ENCODE measurements around the gene LTBP1. TPM values are rescaled to one million over a fixed set of nuclear protein-coding genes. Genes with fewer than 3 reads are reported as not detected.
A peak's percentile ranks its signal among the peaks of the same experiment; 100 is the strongest.

LTBP1 gene
- total and polyA plus RNA-seq, 2 of the 13 experiments (the other 11 are each of a cell fraction or from before 2014, with no cell fraction given) = 0.12 to 0.22 TPM

DNA sequence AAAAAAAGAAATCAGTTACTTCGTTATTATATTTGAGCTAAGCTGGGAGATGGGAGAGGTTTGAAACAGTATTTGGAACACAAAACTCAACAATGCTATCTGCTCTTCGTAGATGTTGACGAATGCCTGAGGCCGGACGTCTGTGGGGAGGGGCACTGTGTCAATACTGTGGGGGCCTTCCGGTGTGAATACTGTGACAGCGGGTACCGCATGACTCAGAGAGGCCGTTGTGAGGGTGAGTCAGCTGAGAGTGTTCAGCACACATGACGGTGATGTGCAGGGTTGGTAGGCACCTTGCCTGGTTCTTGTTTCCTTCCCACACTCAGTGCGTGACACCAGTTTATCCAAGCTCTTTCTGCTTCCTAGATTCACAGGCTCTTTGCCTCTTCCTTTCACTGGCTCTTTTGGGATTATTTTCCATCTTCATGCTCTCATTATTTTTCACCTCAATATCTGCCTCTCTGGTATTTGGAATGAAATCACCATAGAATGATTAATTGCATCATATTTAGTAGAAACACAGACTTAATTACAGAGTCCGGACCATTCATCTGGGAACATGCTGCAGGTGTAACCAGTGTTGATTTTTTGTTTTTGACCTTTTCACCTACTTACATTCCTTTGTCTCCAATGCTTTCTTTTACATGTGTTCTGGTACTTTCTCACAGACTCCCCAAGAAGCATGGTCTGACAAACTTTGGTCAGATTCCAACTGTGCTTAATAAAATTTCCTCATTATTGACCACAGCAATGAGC lies 329.1 kb downstream of the LTBP1 start (continued):
- TF ChIP-seq, protein P1, sequence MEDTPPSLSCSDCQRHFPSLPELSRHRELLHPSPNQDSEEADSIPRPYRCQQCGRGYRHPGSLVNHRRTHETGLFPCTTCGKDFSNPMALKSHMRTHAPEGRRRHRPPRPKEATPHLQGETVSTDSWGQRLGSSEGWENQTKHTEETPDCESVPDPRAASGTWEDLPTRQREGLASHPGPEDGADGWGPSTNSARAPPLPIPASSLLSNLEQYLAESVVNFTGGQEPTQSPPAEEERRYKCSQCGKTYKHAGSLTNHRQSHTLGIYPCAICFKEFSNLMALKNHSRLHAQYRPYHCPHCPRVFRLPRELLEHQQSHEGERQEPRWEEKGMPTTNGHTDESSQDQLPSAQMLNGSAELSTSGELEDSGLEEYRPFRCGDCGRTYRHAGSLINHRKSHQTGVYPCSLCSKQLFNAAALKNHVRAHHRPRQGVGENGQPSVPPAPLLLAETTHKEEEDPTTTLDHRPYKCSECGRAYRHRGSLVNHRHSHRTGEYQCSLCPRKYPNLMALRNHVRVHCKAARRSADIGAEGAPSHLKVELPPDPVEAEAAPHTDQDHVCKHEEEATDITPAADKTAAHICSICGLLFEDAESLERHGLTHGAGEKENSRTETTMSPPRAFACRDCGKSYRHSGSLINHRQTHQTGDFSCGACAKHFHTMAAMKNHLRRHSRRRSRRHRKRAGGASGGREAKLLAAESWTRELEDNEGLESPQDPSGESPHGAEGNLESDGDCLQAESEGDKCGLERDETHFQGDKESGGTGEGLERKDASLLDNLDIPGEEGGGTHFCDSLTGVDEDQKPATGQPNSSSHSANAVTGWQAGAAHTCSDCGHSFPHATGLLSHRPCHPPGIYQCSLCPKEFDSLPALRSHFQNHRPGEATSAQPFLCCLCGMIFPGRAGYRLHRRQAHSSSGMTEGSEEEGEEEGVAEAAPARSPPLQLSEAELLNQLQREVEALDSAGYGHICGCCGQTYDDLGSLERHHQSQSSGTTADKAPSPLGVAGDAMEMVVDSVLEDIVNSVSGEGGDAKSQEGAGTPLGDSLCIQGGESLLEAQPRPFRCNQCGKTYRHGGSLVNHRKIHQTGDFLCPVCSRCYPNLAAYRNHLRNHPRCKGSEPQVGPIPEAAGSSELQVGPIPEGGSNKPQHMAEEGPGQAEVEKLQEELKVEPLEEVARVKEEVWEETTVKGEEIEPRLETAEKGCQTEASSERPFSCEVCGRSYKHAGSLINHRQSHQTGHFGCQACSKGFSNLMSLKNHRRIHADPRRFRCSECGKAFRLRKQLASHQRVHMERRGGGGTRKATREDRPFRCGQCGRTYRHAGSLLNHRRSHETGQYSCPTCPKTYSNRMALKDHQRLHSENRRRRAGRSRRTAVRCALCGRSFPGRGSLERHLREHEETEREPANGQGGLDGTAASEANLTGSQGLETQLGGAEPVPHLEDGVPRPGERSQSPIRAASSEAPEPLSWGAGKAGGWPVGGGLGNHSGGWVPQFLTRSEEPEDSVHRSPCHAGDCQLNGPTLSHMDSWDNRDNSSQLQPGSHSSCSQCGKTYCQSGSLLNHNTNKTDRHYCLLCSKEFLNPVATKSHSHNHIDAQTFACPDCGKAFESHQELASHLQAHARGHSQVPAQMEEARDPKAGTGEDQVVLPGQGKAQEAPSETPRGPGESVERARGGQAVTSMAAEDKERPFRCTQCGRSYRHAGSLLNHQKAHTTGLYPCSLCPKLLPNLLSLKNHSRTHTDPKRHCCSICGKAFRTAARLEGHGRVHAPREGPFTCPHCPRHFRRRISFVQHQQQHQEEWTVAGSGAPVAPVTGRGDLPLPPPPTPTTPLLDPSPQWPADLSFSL (CRISPR knock-in tag; IDR thresholded peaks at IDR 0.05) = peak; percentile 54; the same call in 1 of the 2 replicates
- TF ChIP-seq ZNF772 (CRISPR knock-in tag; IDR thresholded peaks at IDR 0.05) (no peak; the same call in 1 of the 2 replicates), NR1H2 (CRISPR knock-in tag; IDR thresholded peaks at IDR 0.05; ENCODE audit: borderline replicate concordance, low read depth) (no peak), ZNF331 (CRISPR knock-in tag; IDR thresholded peaks at IDR 0.05) (no peak), MAFF (IDR thresholded peaks at IDR 0.05; ENCODE audit: low read depth, low read length) (0 out of 2 replicates have a peak, but pooled peaks have one; percentile 1)
- TF ChIP-seq, protein P2, sequence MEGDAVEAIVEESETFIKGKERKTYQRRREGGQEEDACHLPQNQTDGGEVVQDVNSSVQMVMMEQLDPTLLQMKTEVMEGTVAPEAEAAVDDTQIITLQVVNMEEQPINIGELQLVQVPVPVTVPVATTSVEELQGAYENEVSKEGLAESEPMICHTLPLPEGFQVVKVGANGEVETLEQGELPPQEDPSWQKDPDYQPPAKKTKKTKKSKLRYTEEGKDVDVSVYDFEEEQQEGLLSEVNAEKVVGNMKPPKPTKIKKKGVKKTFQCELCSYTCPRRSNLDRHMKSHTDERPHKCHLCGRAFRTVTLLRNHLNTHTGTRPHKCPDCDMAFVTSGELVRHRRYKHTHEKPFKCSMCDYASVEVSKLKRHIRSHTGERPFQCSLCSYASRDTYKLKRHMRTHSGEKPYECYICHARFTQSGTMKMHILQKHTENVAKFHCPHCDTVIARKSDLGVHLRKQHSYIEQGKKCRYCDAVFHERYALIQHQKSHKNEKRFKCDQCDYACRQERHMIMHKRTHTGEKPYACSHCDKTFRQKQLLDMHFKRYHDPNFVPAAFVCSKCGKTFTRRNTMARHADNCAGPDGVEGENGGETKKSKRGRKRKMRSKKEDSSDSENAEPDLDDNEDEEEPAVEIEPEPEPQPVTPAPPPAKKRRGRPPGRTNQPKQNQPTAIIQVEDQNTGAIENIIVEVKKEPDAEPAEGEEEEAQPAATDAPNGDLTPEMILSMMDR (CRISPR knock-in tag; IDR thresholded peaks at IDR 0.05) = no peak
- TF ChIP-seq, protein P3, sequence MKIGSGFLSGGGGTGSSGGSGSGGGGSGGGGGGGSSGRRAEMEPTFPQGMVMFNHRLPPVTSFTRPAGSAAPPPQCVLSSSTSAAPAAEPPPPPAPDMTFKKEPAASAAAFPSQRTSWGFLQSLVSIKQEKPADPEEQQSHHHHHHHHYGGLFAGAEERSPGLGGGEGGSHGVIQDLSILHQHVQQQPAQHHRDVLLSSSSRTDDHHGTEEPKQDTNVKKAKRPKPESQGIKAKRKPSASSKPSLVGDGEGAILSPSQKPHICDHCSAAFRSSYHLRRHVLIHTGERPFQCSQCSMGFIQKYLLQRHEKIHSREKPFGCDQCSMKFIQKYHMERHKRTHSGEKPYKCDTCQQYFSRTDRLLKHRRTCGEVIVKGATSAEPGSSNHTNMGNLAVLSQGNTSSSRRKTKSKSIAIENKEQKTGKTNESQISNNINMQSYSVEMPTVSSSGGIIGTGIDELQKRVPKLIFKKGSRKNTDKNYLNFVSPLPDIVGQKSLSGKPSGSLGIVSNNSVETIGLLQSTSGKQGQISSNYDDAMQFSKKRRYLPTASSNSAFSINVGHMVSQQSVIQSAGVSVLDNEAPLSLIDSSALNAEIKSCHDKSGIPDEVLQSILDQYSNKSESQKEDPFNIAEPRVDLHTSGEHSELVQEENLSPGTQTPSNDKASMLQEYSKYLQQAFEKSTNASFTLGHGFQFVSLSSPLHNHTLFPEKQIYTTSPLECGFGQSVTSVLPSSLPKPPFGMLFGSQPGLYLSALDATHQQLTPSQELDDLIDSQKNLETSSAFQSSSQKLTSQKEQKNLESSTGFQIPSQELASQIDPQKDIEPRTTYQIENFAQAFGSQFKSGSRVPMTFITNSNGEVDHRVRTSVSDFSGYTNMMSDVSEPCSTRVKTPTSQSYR (CRISPR knock-in tag; IDR thresholded peaks at IDR 0.05; ENCODE audit: borderline replicate concordance) = peak; percentile 32; the same call in 1 of the 2 replicates

All from HepG2 (cell line).